GM23338 (cell line): ENCODE measurements around the gene SESN3. TPM values are rescaled to one million over a fixed set of nuclear protein-coding genes. Genes with fewer than 3 reads are reported as not detected.
"Not testable (repeated sequence)": the region's sequence is repeated elsewhere in the genome, so short reads cannot be mapped to it uniquely, and the experiment has no call there.

ENCODE experiments used
- ATAC-seq: fragments of 200-7000 bp; cut with Tn5 transposase; 3 replicates; pipeline ENCODE4 v1.9.1; 2020
- DNase-seq: peaks from one replicate; pipeline ENCODE4 v3.0.0-alpha.2; 2015; ENCODE audit warnings: low spot score
- H2AFZ ChIP-seq: fragments of 200-600 bp; sonication (generic); 2 replicates; pipeline ENCODE4 v1.8.0; 2016; ENCODE audit warnings: antibody characterized with exemption, mild to moderate bottlenecking, moderate library complexity
- H3F3A ChIP-seq: fragments of 200-600 bp; sonication (generic); replicated peaks from 2 replicates; pipeline ENCODE4 v1.8.0; 2017; ENCODE audit warnings: antibody characterized with exemption, mixed run types, low read depth
- H3K27ac ChIP-seq: fragments of 200-600 bp; sonication (generic); 2 replicates; pipeline ENCODE4 v1.6.1; 2016; ENCODE audit warnings: low read depth
- H3K27me3 ChIP-seq: fragments of 200-600 bp; sonication (generic); 2 replicates; pipeline ENCODE4 v1.8.0; 2016; ENCODE audit warnings: mild to moderate bottlenecking, mixed run types, moderate library complexity; ENCODE audit not compliant: insufficient read depth
- H3K36me3 ChIP-seq: fragments of 200-600 bp; sonication (generic); 2 replicates; pipeline ENCODE4 v1.8.0; 2016; ENCODE audit warnings: mild to moderate bottlenecking; ENCODE audit not compliant: insufficient read depth
- H3K4me1 ChIP-seq: fragments of 200-600 bp; sonication (generic); 2 replicates; pipeline ENCODE4 v1.8.0; 2016; ENCODE audit warnings: mild to moderate bottlenecking, moderate library complexity; ENCODE audit not compliant: insufficient read depth
- H3K4me2 ChIP-seq: fragments of 200-600 bp; sonication (generic); 2 replicates; pipeline ENCODE4 v1.7.1; 2017; ENCODE audit warnings: mixed run types
- H3K4me3 ChIP-seq: fragments of 200-600 bp; sonication (generic); 2 replicates; pipeline ENCODE4 v1.6.1; 2016; ENCODE audit warnings: mixed run types
- H3K79me2 ChIP-seq: fragments of 200-600 bp; sonication (generic); replicated peaks from 2 replicates; pipeline ENCODE4 v1.8.0; 2017; ENCODE audit warnings: mild to moderate bottlenecking; ENCODE audit not compliant: insufficient read depth
- H3K9me2 ChIP-seq: fragments of 200-600 bp; sonication (generic); 2 replicates; pipeline ENCODE4 v1.8.0; 2017; ENCODE audit not compliant: insufficient read depth
- H4K20me1 ChIP-seq: fragments of 200-600 bp; sonication (generic); replicated peaks from 2 replicates; pipeline ENCODE4 v1.8.0; 2017; ENCODE audit warnings: mild to moderate bottlenecking; ENCODE audit not compliant: insufficient read depth
- H3K27ac Mint-ChIP-seq: 2 replicates; pipeline ENCODE4 v1.8.0; 2020; ENCODE audit warnings: inconsistent platforms, mild to moderate bottlenecking, moderate library complexity, mixed read lengths
- H3K27me3 Mint-ChIP-seq: 3 replicates; pipeline ENCODE4 v1.8.0; 2022; ENCODE audit warnings: low read depth, mild to moderate bottlenecking, moderate library complexity, mixed read lengths, inconsistent platforms; ENCODE audit not compliant: insufficient read depth, poor library complexity
- H3K36me3 Mint-ChIP-seq: 3 replicates; pipeline ENCODE4 v1.8.0; 2021; ENCODE audit warnings: low read depth, mild to moderate bottlenecking, inconsistent platforms, moderate library complexity, mixed read lengths
- H3K4me1 Mint-ChIP-seq: 3 replicates; pipeline ENCODE4 v1.8.0; 2020; ENCODE audit warnings: mild to moderate bottlenecking, inconsistent platforms, mixed read lengths
- H3K4me3 Mint-ChIP-seq: 3 replicates; pipeline ENCODE4 v1.8.0; 2021; ENCODE audit warnings: moderate library complexity, mild to moderate bottlenecking, inconsistent platforms, mixed read lengths
- H3K9me3 Mint-ChIP-seq: 3 replicates; pipeline ENCODE4 v1.8.0; 2020; ENCODE audit warnings: moderate library complexity, mild to moderate bottlenecking, inconsistent platforms, mixed read lengths
- CREB1 ChIP-seq: fragments of 250-450 bp; sonication (Bioruptor Pico); IDR thresholded peaks from 2 replicates; pipeline ENCODE4 v1.5.0; 2020; ENCODE audit warnings: low read depth, mild to moderate bottlenecking, moderate library complexity
- ETS1 ChIP-seq: IDR thresholded peaks from 2 replicates; pipeline ENCODE4 v1.6.1; 2016; ENCODE audit warnings: antibody characterized with exemption
- EZH2 ChIP-seq: fragments of 200-600 bp; sonication (generic); IDR thresholded peaks from one replicate; pipeline ENCODE4 v1.8.0; 2017; ENCODE audit warnings: antibody characterized with exemption, mild to moderate bottlenecking, low read depth; ENCODE audit not compliant: unreplicated experiment
- EZH2phosphoT487 ChIP-seq: fragments of 200-600 bp; sonication (generic); IDR thresholded peaks from one replicate; pipeline ENCODE4 v1.8.1; 2018; ENCODE audit warnings: antibody characterized with exemption; ENCODE audit not compliant: unreplicated experiment
- NANOG ChIP-seq: IDR thresholded peaks from 2 replicates; pipeline ENCODE4 v1.6.1; 2016; ENCODE audit warnings: antibody characterized with exemption, borderline replicate concordance
- POLR2AphosphoS5 ChIP-seq: IDR thresholded peaks from 2 replicates; pipeline ENCODE4 v1.6.1; 2016; ENCODE audit warnings: antibody characterized with exemption, low read depth
- STAT1 ChIP-seq: IDR thresholded peaks from one replicate; pipeline ENCODE4 v1.6.1; 2016; ENCODE audit warnings: antibody characterized with exemption; ENCODE audit not compliant: unreplicated experiment
- ZNF114 ChIP-seq: fragments of 250-450 bp; sonication (Bioruptor Pico); IDR thresholded peaks from 2 replicates; pipeline ENCODE4 v1.5.0; 2020; ENCODE audit warnings: mild to moderate bottlenecking, moderate library complexity
- ZNF331 ChIP-seq: fragments of 250-450 bp; sonication (Bioruptor Pico); IDR thresholded peaks from 2 replicates; pipeline ENCODE4 v1.5.0; 2020; ENCODE audit warnings: low read depth, mild to moderate bottlenecking, moderate library complexity
- ZNF462 ChIP-seq: fragments of 250-450 bp; sonication (Bioruptor Pico); IDR thresholded peaks from 2 replicates; pipeline ENCODE4 v1.5.0; 2020; ENCODE audit warnings: mild to moderate bottlenecking, moderate library complexity
- polyA plus RNA-seq: library from polyadenylated mRNA; unstranded; fragments of >200 nt; fragmentation: Nextera tagmentation; extraction: Ambion mirVana; gene quantifications from 2 replicates; pipeline ENCODE4 v1.2.1, GENCODE V29; 2016
- total RNA-seq: library from RNA; depleted of rRNA; stranded (reverse); fragments of >200 nt; shearing (Covaris generic); gene quantifications from 2 replicates; pipeline ENCODE4 v1.2.3, GENCODE V29; 2014
- TF ChIP-seq, protein P1 (sequence below), 2 experiments: fragments of 200-600 bp in 1 of 2; sonication (generic) in 1 of 2; conservative IDR thresholded peaks; 2 replicates each; pipeline versions ENCODE4 v1.5.1 to v1.6.1; 2016 to 2017; ENCODE audit warnings: antibody characterized with exemption in 2 of 2, low read depth in 2 of 2, mild to moderate bottlenecking in 2 of 2, moderate library complexity in 1 of 2

SESN3 gene
- total and polyA plus RNA-seq, 2 experiments from 2014 or later, result 5.5 to 30.5 TPM

DNA sequence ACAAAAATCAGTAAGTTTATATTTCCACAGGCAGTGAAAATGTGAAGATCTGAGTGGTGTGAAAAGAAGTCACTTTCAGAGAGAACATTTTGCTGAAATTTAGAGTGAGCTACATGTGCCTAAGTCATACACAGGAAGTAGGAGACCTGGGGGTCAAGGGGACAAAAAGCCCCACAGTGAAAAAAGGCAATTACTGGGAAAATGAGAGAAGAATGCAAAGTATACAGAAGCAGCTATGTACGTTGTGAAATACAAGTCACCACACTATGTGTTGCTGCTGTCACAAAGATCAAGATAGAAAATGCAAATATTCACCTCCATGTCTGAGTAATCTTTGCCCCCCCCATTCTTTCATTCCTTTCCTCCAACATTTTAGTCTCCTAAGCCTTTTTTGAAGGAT is 21.6 kb upstream of the SESN3 start (continued):
- TF ChIP-seq ETS1, result no peak
- no peak for TF ChIP-seq EZH2phosphoT487

DNA sequence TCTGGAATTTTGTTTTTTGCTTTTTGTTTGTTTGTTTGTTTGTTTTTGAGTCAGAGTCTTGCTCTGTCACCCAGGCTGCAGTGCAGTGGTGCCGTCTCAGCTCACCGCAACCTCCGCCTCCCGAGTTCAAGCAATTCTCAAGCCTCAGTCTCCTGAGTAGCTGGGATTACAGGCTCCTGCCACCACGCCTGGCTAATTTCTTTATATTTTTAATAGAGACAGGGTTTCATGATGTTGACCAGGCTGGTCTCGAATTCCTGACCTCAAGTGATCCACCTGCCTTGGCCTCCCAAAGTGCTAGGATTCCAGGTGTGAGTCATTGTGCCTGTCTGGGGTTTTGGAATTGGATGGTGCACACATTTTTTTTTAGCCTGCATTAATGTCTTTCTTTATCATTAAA is 20.9 kb upstream of the SESN3 start:
- not testable (repeated sequence) for H3K9me2 ChIP-seq, H3K4me3 ChIP-seq, H3K4me3 Mint-ChIP-seq, H3F3A ChIP-seq, H3K36me3 ChIP-seq, H4K20me1 ChIP-seq, DNase-seq, ATAC-seq, H3K79me2 ChIP-seq, H3K36me3 Mint-ChIP-seq, H3K27ac ChIP-seq, H3K9me3 Mint-ChIP-seq, H3K27me3 ChIP-seq
- H3K4me2 ChIP-seq, result peak overlapping the region; percentile 62
- peaks cover 68% of the 10 kb centered on the region for H3K4me1 Mint-ChIP-seq
- peaks cover 14% of the 10 kb centered on the region for H3K27me3 Mint-ChIP-seq
- peak overlapping the region; percentile 3; the same call in 1 of the 2 replicates for H3K27ac Mint-ChIP-seq
- H2AFZ ChIP-seq, result peak overlapping the region; percentile 7; the same call in 1 of the 2 replicates
- peaks cover 61% of the 10 kb centered on the region for H3K4me1 ChIP-seq

DNA sequence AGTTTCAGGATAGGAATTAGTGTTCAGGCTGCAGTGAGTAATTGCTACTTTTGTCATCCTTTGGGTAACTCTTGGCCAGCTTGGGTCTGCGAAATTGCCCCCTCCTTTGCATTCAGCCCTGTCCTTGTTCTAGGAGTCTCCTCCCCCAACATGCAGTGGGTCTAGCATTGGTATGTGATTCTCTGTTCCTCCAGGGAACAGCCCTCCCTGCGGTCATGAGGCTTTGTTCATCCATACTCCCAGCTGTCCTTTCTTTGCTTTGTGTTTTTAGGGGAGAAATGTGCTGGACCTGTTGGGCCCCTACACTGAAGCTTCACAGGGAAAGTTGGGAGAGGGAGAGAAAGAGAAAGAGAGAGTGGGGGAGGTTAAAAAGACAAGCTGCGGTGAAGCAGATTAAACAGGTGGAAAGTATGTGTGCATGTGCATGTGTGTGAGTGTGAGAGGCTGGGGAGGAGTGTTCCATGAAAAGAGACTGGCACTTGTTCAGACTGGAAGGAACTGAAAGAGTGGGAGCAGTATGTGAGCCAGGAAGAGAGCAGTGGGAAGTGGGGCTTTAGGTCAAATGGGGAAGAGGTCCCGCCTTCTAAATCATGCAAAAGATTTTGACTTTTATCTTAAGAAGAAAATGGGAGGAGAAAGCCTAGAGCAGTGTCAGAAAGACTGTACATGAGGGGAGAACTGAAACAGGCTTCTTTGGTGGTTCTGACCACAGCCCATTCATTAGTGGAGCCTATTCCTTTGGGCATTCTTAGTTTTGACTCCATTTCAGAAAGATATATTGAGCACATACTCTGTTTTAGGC is 17.9 kb upstream of the SESN3 start:
- H3K9me3 Mint-ChIP-seq, result no peaks in the 10 kb centered on the region
- peak; percentile 93 for ATAC-seq
- Histone ChIP-seq H3K36me3 (no peaks in the 10 kb centered on the region), H3K27ac (no peak overlapping the region), H3K79me2 (no peaks in the 10 kb centered on the region), H3K4me1 (peaks cover 36% of the 10 kb centered on the region), H3K4me3 (no peak overlapping the region), H3K27me3 (no peaks in the 10 kb centered on the region), H3K4me2 (no peak overlapping the region), H3K9me2 (peaks cover 6% of the 10 kb centered on the region; the same call in 1 of the 2 replicates), H3F3A (no peaks in the 10 kb centered on the region), H4K20me1 (no peaks in the 10 kb centered on the region), H2AFZ (peak overlapping the region; percentile 90; the same call in 1 of the 2 replicates)
- peaks cover 44% of the 10 kb centered on the region for H3K4me1 Mint-ChIP-seq
- no peaks in the 10 kb centered on the region for H3K36me3 Mint-ChIP-seq
- H3K4me3 Mint-ChIP-seq, result no peak overlapping the region
- peak overlapping the region; percentile 26 for H3K27ac Mint-ChIP-seq
- DNase-seq, result peak; percentile 70
- H3K27me3 Mint-ChIP-seq, result peaks cover 7% of the 10 kb centered on the region
- TF ChIP-seq, protein P1, sequence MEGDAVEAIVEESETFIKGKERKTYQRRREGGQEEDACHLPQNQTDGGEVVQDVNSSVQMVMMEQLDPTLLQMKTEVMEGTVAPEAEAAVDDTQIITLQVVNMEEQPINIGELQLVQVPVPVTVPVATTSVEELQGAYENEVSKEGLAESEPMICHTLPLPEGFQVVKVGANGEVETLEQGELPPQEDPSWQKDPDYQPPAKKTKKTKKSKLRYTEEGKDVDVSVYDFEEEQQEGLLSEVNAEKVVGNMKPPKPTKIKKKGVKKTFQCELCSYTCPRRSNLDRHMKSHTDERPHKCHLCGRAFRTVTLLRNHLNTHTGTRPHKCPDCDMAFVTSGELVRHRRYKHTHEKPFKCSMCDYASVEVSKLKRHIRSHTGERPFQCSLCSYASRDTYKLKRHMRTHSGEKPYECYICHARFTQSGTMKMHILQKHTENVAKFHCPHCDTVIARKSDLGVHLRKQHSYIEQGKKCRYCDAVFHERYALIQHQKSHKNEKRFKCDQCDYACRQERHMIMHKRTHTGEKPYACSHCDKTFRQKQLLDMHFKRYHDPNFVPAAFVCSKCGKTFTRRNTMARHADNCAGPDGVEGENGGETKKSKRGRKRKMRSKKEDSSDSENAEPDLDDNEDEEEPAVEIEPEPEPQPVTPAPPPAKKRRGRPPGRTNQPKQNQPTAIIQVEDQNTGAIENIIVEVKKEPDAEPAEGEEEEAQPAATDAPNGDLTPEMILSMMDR (conservative IDR thresholded peaks at IDR 0.05; ENCODE audit: low read depth in 2 of 2), result no peak
- no peak for TF ChIP-seq ZNF331 (CRISPR knock-in tag)
- no peak for TF ChIP-seq POLR2AphosphoS5
- no peak for TF ChIP-seq EZH2
- peak; percentile 11; the same call in 1 of the 2 replicates for TF ChIP-seq ZNF462 (CRISPR knock-in tag)
- TF ChIP-seq NANOG, result no peak
- no peak for TF ChIP-seq ZNF114 (CRISPR knock-in tag)
- no peak for TF ChIP-seq STAT1
- no peak for TF ChIP-seq CREB1 (CRISPR knock-in tag)
